GM21737 (cell line): ENCODE data around the gene TCP11.
"Not testable (repeated sequence)": the region's sequence is repeated elsewhere in the genome, so short reads cannot be mapped to it uniquely, and the experiment has no call there.

Source experiments
- ATAC-seq: cut with Tn5 transposase; IDR thresholded peaks from one replicate; pipeline ENCODE4 v1.9.1; 2021; ENCODE audit warnings: mild to moderate bottlenecking, moderate library complexity; ENCODE audit not compliant: unreplicated experiment

The TCP11 gene

GRCh38 chr6:35148167-35148741 lies 7.1 kb upstream of the TCP11 start:
- no peak for ATAC-seq

GRCh38 chr6:35147486-35147885 lies 6.3 kb upstream of the TCP11 start:
- ATAC-seq: no peak

GRCh38 chr6:35147026-35147425 lies 5.9 kb upstream of the TCP11 start:
- no peak for ATAC-seq

DNA sequence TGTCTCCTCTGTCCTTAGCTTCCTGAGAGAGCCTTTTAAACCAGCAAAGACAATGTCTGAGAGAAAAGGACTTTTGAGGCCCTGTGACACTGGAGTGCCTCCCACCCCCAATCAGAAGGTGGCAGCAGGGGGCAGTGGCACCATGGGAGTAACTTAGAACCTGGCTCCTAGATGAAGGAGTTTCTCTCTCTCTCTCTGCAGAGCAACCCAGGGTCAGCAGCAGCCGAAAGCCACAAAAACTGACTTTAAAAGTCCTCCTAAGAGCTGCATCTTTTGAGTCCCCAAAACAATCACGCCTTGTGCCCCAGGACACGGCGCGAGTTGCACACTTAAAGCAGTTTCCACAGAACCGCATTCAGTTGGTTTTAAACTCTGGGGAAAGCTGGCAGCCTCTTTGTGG lies 5.3 kb upstream of the TCP11 start:
- no peak for ATAC-seq

- no peak for ATAC-seq
Observed at GRCh38 chr6:35145757-35146156, 4.6 kb upstream of the TCP11 start.

DNA sequence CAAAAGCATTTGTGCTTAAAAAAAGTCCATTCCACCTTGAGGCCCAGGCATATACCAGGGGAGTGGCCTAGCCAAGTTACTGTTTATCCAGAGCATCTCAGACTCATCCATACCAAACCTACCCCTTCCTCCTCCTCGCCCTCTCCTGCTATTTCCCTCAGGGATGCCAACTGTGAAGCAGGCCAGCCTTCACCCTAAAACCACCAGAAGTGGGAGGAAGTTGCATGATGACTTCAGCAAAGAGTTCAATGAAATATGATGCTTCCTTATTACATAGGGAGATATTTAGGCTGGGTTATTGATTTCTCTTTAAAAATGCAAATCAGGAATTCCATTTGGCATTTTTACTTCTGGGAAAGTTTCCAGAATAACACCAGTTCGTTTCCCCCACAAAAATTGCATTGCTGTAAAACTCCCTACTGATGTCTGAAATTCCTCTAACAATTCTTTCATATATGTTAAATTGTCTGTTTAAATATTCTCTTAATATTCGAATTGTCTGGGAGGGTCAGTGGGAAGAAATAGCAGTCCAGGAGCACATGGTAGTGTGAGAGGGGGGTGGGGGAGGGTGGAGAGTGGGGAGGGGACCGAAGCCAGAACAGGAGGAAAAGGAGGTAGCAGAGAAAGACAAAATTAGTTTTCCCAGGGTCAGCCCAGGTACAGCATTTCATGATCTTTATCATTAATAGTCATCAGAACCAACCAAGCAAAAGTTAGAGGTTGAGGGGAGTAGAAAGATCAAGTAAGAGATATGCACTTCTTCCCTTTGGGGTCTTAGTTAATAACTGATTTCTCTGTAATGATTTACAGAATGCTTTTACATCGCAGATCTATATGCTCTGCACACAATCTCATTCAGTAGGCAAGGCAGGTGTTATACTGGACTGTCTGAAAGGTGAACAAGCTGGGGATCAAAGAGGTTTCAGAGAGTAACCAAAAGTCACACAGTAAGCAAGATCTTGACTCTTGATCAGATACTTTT lies 1.7 kb upstream of the TCP11 start:
- ATAC-seq: no peak

- no peak for ATAC-seq
Observed at GRCh38 chr6:35140639-35141006, 516 bp downstream of the TCP11 start.

DNA sequence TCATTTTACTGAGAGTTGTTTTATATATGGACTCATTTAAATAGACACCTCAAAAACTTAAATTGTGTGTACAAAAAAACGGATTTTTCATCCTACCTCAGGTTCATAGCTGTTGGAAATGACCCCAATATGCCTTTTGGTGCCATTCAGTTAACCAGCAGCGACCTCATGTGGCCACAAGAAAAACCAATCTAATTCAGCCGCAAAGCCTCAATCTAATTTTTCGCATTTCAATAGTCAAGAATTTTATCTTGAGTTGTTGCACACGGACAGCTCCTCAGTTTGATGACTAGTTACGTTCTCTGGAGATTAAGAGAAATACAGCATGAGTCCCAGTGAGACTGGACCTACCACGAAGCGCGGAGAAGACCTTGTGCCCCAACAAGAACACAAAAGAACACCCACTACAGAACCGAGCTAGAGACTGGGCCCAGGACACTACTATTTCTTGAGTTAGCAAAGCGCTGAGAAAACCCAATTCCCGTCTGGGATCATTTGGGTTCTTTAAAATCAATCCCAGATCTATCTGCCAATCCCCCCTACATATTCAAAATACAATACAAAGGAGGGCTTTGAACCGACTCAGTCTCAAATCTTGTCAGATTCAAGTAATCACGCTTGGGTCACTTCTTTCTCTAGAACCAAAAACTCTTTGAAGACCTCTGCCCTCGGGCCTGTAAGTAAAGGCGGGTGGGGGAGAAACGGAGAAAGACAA lies 1.1 kb downstream of the TCP11 start:
- ATAC-seq: no peak

DNA sequence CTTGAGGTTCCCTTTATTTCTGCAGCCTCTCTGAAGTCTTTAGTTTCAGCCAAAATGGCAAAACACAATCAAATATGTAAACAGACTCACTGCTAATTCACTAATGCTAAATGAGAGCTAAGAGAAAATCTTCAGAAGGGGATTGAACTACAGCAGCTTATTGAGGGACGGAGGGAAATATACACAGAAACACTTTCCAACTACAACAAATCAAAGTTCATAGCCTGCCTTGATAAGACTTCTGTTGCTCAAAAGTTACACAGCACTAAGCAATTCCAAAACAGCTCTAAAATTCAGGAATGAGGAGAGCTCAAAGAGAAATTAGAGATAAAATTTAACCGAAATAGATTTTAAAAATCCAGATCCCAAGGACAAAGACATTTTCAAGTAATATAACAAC lies 1.7 kb downstream of the TCP11 start:
- ATAC-seq: no peak

- ATAC-seq: not testable (repeated sequence)
Observed at GRCh38 chr6:35138191-35138590, 2.9 kb downstream of the TCP11 start.

DNA sequence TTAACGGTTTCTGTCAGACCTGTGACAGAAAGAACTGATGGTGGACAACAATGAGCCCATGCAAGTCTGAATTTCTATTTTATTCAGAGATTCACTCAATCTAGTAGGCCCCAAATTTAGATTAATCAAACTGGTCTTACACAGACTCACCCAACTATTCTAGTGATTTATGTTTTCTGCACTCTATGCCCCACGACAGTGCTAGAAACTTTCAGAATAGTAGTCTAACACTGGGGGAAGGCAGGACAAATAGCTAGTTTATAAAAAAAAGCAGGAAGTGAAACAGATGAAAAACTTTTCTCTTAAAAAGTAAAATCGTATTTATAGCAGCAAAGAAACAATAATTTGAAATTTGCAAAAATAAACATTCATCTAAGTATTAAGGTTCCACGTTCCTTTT lies 5.0 kb downstream of the TCP11 start:
- ATAC-seq: no peak

GRCh38 chr6:35128496-35128895 lies 12.6 kb downstream of the TCP11 start:
- ATAC-seq: no peak

GRCh38 chr6:35128042-35128441 lies 13.1 kb downstream of the TCP11 start:
- ATAC-seq: no peak

DNA sequence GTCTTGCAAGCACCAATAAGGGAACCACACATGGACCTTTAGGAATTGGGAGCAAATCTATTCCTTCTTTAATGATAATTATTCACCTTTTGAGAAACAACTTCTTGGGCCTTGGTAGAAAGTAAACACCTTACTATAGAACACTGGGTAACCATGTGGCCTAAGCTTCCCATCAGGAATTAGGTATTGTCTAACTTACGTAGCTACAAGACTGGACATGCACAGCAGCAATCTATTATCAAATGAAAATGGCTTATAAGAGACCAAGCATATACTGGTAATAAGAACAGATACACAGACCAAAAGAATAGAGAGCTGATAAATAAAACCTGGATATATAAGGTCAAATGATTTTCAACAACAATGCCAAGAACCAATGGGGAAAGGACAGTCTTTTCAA lies 16.8 kb downstream of the TCP11 start:
- no peak for ATAC-seq

DNA sequence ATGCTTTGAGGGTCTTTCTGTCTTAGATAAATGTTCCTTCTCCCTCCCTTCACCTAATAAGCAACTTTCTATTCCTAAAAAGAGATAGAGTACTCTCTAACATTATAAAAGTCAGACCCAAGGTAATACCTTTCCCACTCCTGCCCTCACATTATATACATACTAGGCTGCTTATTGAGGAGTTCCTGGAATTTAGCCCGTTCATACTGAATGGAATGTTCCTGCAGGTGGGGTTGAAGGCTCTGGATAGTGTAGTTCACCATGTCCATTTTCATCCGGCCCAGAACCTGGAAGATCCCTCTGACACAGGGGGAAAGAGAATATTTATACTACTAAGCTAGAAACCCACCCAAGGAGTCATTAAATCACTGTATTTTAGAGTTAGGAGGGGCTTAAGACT lies 20.4 kb downstream of the TCP11 start:
- no peak for ATAC-seq

DNA sequence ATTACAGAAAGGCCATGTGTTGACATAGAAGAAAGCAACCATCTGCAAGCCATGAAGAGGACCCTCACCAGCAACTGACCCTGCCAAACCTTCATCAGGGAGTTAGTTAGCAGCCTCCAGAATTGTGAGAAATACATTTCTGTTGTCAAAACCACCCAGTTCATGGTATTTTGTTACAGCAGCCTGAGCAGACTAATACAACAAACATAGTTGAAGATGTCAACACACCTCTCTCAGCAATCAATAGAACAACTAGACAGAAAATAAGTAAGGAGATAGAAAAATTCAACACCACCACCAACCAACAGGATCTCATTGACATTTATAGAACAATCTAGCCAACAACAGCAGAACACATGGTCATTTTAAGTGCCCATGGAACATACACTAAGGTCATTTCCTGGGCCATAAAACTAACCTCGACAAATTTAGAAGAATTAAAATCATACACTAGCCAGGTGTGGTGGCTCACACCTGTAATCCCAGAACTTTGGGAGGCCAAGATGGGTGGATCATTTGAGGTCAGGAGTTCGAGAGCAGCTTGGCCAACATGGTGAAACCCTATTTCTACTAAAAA lies 32.7 kb downstream of the TCP11 start:
- no peak for ATAC-seq

DNA sequence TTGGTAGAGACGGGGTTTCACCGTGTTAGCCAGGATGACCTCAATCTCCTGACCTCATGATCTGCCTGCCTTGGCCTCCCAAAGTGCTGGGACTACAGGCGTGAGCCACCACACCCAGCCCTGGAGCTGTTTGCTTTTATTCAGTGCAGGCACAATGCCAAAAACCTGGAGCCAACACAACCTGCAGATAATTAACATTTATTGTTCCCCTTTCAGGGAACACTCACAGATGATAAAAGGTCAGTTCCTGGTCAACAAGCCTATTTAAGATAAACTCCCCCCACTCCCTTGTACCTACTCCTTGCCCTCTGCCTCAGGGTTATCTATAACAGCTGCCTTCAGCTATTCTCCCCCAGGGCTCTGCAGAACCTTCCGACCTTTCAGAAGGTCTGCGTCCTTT lies 33.4 kb downstream of the TCP11 start:
- ATAC-seq: not testable (repeated sequence)

DNA sequence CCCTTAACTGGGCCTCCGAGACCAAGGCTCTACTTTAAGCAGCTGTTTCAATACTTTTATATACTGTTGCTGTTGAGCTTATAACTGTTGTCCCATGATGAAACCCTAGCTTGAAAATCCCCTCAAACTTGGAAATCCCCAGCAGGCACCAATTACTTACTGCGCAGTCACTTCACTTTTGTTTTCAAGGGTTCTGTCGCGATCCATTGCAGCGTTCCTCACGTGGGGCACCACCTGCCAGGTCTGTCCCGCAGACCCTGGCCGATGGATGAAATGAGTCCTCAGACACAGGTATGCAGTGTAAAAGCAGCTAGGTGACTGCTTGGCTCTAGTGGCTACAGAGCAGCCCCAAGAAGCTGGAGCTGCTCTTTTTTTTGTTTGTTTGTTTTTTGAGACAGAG lies 33.9 kb downstream of the TCP11 start:
- ATAC-seq: not testable (repeated sequence)

GRCh38 chr6:35106061-35106460 lies 35.1 kb downstream of the TCP11 start:
- ATAC-seq: not testable (repeated sequence)

GRCh38 chr6:35105078-35105477 lies 36.1 kb downstream of the TCP11 start:
- no peak for ATAC-seq

DNA sequence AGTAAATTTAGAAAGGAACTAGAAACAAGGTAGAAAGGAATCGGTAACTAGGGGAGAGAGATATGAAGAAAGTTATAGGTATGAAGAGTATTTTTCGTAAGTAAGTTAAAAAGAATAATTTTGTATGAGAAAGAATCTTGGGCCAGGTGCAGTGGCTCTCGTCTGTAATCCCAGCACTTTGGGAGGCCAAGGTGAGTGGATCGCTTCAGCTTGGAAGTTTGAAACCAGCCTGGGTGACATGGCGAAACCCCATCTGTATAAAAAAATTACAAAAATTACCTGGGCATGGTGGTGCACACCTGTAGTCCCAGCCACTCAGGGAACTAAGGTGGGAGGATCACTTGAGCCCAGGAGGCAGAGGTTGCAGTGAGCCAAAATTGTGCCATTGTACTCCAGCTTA lies 42.0 kb downstream of the TCP11 start:
- ATAC-seq: no peak
